HCT116 (cell line): Measurements from ENCODE around the gene PLS3.

Experiments
- ATF3 ChIP-seq: IDR thresholded peaks from 2 replicates; pipeline ENCODE4 v1.6.1; 2012
- EGR1 ChIP-seq: IDR thresholded peaks from 2 replicates; pipeline ENCODE4 v1.6.1; 2012; ENCODE audit warnings: low read depth
- EZH2 ChIP-seq: fragments of 200-600 bp; sonication (generic); IDR thresholded peaks from 2 replicates; pipeline ENCODE4 v1.6.1; 2017; ENCODE audit warnings: antibody characterized with exemption, mixed run types
- FOSL1 ChIP-seq: IDR thresholded peaks from 2 replicates; pipeline ENCODE4 v1.6.1; 2012; ENCODE audit warnings: low read depth
- POLR2A ChIP-seq: IDR thresholded peaks from 2 replicates; pipeline ENCODE4 v1.7.0; 2011; ENCODE audit warnings: borderline replicate concordance; ENCODE audit not compliant: insufficient read depth, insufficient read length; ENCODE audit errors: extremely low read depth
- POLR2AphosphoS5 ChIP-seq: IDR thresholded peaks from 2 replicates; pipeline ENCODE4 v1.6.1; 2011; ENCODE audit warnings: mild to moderate bottlenecking, low read depth, low read length, moderate library complexity
- RAD21 ChIP-seq: IDR thresholded peaks from 2 replicates; pipeline ENCODE4 v1.6.1; 2012; ENCODE audit warnings: low read depth, mild to moderate bottlenecking
- SIN3A ChIP-seq: IDR thresholded peaks from 2 replicates; pipeline ENCODE4 v1.6.1; 2012; ENCODE audit warnings: low read depth
- TCF7L2 ChIP-seq: IDR thresholded peaks from 2 replicates; pipeline ENCODE4 v1.7.0; 2011; ENCODE audit warnings: borderline replicate concordance, inconsistent platforms; ENCODE audit not compliant: insufficient read depth, insufficient read length; ENCODE audit errors: extremely low read depth
- YY1 ChIP-seq: IDR thresholded peaks from 2 replicates; pipeline ENCODE4 v1.6.1; 2011; ENCODE audit warnings: low read length, low read depth, moderate library complexity, mild to moderate bottlenecking; ENCODE audit not compliant: insufficient replicate concordance; ENCODE audit errors: extremely low read depth
- ZNF274 ChIP-seq: fragments of 200-500 bp; sonication (Bioruptor generic); IDR thresholded peaks from 2 replicates; pipeline ENCODE4 v1.6.1; 2014; ENCODE audit warnings: mild to moderate bottlenecking, low read depth, low read length, inconsistent platforms
- TF ChIP-seq, protein P1 (sequence below), 3 experiments: fragments of 200-600 bp in 1 of 3; sonication (generic) in 1 of 3; IDR thresholded peaks in 2 of 3; conservative IDR thresholded peaks in 1 of 3; 2 replicates each; pipeline ENCODE4 v1.5.1; 2012 to 2017; ENCODE audit warnings: low read depth in 2 of 3, low read length in 2 of 3, antibody characterized with exemption in 1 of 3, borderline replicate concordance in 1 of 3, control low read depth in 1 of 3, mild to moderate bottlenecking in 1 of 3, mixed read lengths in 1 of 3, mixed run types in 1 of 3, moderate library complexity in 1 of 3; ENCODE audit not compliant: insufficient read depth in 1 of 3

GRCh38 chrX:115609621-115610020 lies 48.6 kb downstream of the PLS3 start:
- TF ChIP-seq RAD21 (no peak), ZNF274 (no peak), SIN3A (no peak), YY1 (no peak), ATF3 (no peak), POLR2AphosphoS5 (no peak), EZH2 (no peak), EGR1 (no peak), FOSL1 (no peak), POLR2A (no peak), TCF7L2 (no peak)
- TF ChIP-seq, protein P1, sequence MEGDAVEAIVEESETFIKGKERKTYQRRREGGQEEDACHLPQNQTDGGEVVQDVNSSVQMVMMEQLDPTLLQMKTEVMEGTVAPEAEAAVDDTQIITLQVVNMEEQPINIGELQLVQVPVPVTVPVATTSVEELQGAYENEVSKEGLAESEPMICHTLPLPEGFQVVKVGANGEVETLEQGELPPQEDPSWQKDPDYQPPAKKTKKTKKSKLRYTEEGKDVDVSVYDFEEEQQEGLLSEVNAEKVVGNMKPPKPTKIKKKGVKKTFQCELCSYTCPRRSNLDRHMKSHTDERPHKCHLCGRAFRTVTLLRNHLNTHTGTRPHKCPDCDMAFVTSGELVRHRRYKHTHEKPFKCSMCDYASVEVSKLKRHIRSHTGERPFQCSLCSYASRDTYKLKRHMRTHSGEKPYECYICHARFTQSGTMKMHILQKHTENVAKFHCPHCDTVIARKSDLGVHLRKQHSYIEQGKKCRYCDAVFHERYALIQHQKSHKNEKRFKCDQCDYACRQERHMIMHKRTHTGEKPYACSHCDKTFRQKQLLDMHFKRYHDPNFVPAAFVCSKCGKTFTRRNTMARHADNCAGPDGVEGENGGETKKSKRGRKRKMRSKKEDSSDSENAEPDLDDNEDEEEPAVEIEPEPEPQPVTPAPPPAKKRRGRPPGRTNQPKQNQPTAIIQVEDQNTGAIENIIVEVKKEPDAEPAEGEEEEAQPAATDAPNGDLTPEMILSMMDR (IDR thresholded peaks at IDR 0.05 in 2 of 3, conservative IDR thresholded peaks at IDR 0.05 in 1 of 3; ENCODE audit: borderline replicate concordance in 1 of 3, insufficient read depth in 1 of 3, low read depth in 2 of 3, low read length in 2 of 3): no peak
